ENCODE data around the gene SUMF1.
A peak's percentile ranks its signal among the peaks of the same experiment; 100 is the strongest.

The SUMF1 gene

GRCh38 chr3:4466741-4467521 lies at the start of gene SUMF1:
TSS of gene SUMF1 (minus strand) at chr3:4467269. CDS start at chr3:4467245, 24 bp downstream.
- ChIA-PET CTCF (no interaction called here), POLR2A (interaction anchor here (1.0 kb wide), 1 partner anchor 26 kb away, joined by 4 read pairs; the partner anchor contains the start of gene ITPR1)
- DNase-seq (ENCODE audit: extremely low spot score), result peak; percentile 88
- no peak for TF ChIP-seq ZNF384 (IDR thresholded peaks at IDR 0.05)
- TF ChIP-seq ELF4 (IDR thresholded peaks at IDR 0.05), result peak; percentile 86
- peak; percentile 93 for TF ChIP-seq L3MBTL2 (conservative IDR thresholded peaks at IDR 0.05)
- TF ChIP-seq FOXK2 (IDR thresholded peaks at IDR 0.05), result peak; percentile 71; the same call in 1 of the 2 replicates
- no peak for TF ChIP-seq PKNOX1 (IDR thresholded peaks at IDR 0.05)
- TF ChIP-seq SUZ12 (IDR thresholded peaks at IDR 0.05), result no peak
- peak; percentile 15; the same call in 1 of the 2 replicates for TF ChIP-seq ARNT (IDR thresholded peaks at IDR 0.05)
- peak; percentile 65; the same call in 1 of the 2 replicates for TF ChIP-seq NFRKB (IDR thresholded peaks at IDR 0.05)
- peak; percentile 44; the same call in 1 of the 2 replicates for TF ChIP-seq FOXM1 (IDR thresholded peaks at IDR 0.05; ENCODE audit: borderline replicate concordance)
- no peak for TF ChIP-seq FOXA1 (IDR thresholded peaks at IDR 0.05)
- no peak for TF ChIP-seq HDGF (IDR thresholded peaks at IDR 0.05; ENCODE audit: borderline replicate concordance)

GRCh38 chr3:4515916-4516579 lies 49.0 kb upstream of the SUMF1 start:
- no peak for DNase-seq (ENCODE audit: extremely low spot score)
- ChIA-PET POLR2A (no interaction called here), CTCF (interaction anchor here (1.2 kb wide), 1 partner anchor 9 kb away, joined by 3 read pairs; no protein-coding TSS in a partner anchor)
- TF ChIP-seq BHLHE40 (IDR thresholded peaks at IDR 0.05; ENCODE audit: borderline replicate concordance), result no peak
- no peak for TF ChIP-seq ARNT (IDR thresholded peaks at IDR 0.05)

- TF ChIP-seq SP1 (IDR thresholded peaks at IDR 0.05) (no peak), ZNF384 (IDR thresholded peaks at IDR 0.05) (no peak), BHLHE40 (IDR thresholded peaks at IDR 0.05; ENCODE audit: borderline replicate concordance) (no peak), TARDBP (IDR thresholded peaks at IDR 0.05) (no peak), NFRKB (IDR thresholded peaks at IDR 0.05) (no peak), FOXA1 (IDR thresholded peaks at IDR 0.05) (no peak)
- CTCF ChIA-PET, result no interaction called here
- no peak for DNase-seq (ENCODE audit: extremely low spot score)
- POLR2A ChIA-PET, result no interaction called here
These were observed 47.8 kb upstream of the SUMF1 start for GRCh38 chr3:4514916-4515315.

GRCh38 chr3:4514321-4514720 lies 47.3 kb upstream of the SUMF1 start:
- DNase-seq (ENCODE audit: extremely low spot score), result no peak
- TF ChIP-seq L3MBTL2 (conservative IDR thresholded peaks at IDR 0.05) (no peak), TARDBP (IDR thresholded peaks at IDR 0.05) (no peak), FOXK2 (IDR thresholded peaks at IDR 0.05) (no peak), ARNT (IDR thresholded peaks at IDR 0.05) (no peak), LEF1 (IDR thresholded peaks at IDR 0.05; ENCODE audit: borderline replicate concordance) (no peak), ELF4 (IDR thresholded peaks at IDR 0.05) (no peak)
- ChIA-PET POLR2A (no interaction called here), CTCF (no interaction called here)

- TF ChIP-seq FOXM1 (IDR thresholded peaks at IDR 0.05; ENCODE audit: borderline replicate concordance) (no peak), ZNF384 (IDR thresholded peaks at IDR 0.05) (no peak), TARDBP (IDR thresholded peaks at IDR 0.05) (no peak), LEF1 (IDR thresholded peaks at IDR 0.05; ENCODE audit: borderline replicate concordance) (no peak), SP1 (IDR thresholded peaks at IDR 0.05) (no peak), BHLHE40 (IDR thresholded peaks at IDR 0.05; ENCODE audit: borderline replicate concordance) (no peak), L3MBTL2 (conservative IDR thresholded peaks at IDR 0.05) (0 out of 2 replicates have a peak, but pooled peaks have one; percentile 19), CTBP1 (IDR thresholded peaks at IDR 0.05; ENCODE audit: borderline replicate concordance) (no peak), FOXK2 (IDR thresholded peaks at IDR 0.05) (no peak), ELF4 (IDR thresholded peaks at IDR 0.05) (no peak), FOXA1 (IDR thresholded peaks at IDR 0.05) (no peak), SUZ12 (IDR thresholded peaks at IDR 0.05) (no peak), ARNT (IDR thresholded peaks at IDR 0.05) (no peak), NFRKB (IDR thresholded peaks at IDR 0.05) (no peak), PKNOX1 (IDR thresholded peaks at IDR 0.05) (0 out of 2 replicates have a peak, but pooled peaks have one; percentile 24), HDGF (IDR thresholded peaks at IDR 0.05; ENCODE audit: borderline replicate concordance) (no peak)
- CTCF ChIA-PET, result no interaction called here
- POLR2A ChIA-PET, result interaction anchor here (1.3 kb wide), 1 partner anchor 19 kb away, joined by 7 read pairs; the partner anchor contains the start of gene ITPR1
- no peak for DNase-seq (ENCODE audit: extremely low spot score)
These were observed 46.0 kb upstream of the SUMF1 start for GRCh38 chr3:4512895-4513616.

GRCh38 chr3:4511491-4512262 lies 44.6 kb upstream of the SUMF1 start:
- ChIA-PET CTCF (no interaction called here), POLR2A (no interaction called here)
- no peak for DNase-seq (ENCODE audit: extremely low spot score)
- no peak for TF ChIP-seq FOXM1 (IDR thresholded peaks at IDR 0.05; ENCODE audit: borderline replicate concordance)
- TF ChIP-seq FOXA1 (IDR thresholded peaks at IDR 0.05), result no peak
- no peak for TF ChIP-seq CTBP1 (IDR thresholded peaks at IDR 0.05; ENCODE audit: borderline replicate concordance)
- no peak for TF ChIP-seq ARNT (IDR thresholded peaks at IDR 0.05)
- no peak for TF ChIP-seq PKNOX1 (IDR thresholded peaks at IDR 0.05)
- TF ChIP-seq NFRKB (IDR thresholded peaks at IDR 0.05), result no peak
- TF ChIP-seq FOXK2 (IDR thresholded peaks at IDR 0.05), result no peak
- TF ChIP-seq ZNF384 (IDR thresholded peaks at IDR 0.05), result no peak
- TF ChIP-seq TARDBP (IDR thresholded peaks at IDR 0.05), result no peak
- TF ChIP-seq LEF1 (IDR thresholded peaks at IDR 0.05; ENCODE audit: borderline replicate concordance), result no peak
- TF ChIP-seq HDGF (IDR thresholded peaks at IDR 0.05; ENCODE audit: borderline replicate concordance), result no peak
- no peak for TF ChIP-seq SP1 (IDR thresholded peaks at IDR 0.05)
- no peak for TF ChIP-seq SUZ12 (IDR thresholded peaks at IDR 0.05)
- no peak for TF ChIP-seq BHLHE40 (IDR thresholded peaks at IDR 0.05; ENCODE audit: borderline replicate concordance)
- no peak for TF ChIP-seq L3MBTL2 (conservative IDR thresholded peaks at IDR 0.05)

All from HEK293T (cell line).